T-helper 17 cell (primary cell): ENCODE data around the gene MTMR11. TPM values are rescaled to one million over a fixed set of nuclear protein-coding genes. Genes with fewer than 3 reads are reported as not detected.

Experiments used
- ATAC-seq: fragments of 150-1000 bp; cut with Tn5 transposase; 2 replicates; pipeline ENCODE4 v1.10.0; 2021; ENCODE audit warnings: mild to moderate bottlenecking, moderate library complexity
- DNase-seq, 3 donors: peaks; one replicate each; pipeline versions ENCODE4 v3.0.0 to v3.0.0-alpha.2; 2020 to 2021
- H3K9me3 ChIP-seq: one replicate; pipeline ENCODE4 v1.7.0; 2013; ENCODE audit warnings: low read length, mild to moderate bottlenecking; ENCODE audit not compliant: control insufficient read depth, poor library complexity, severe bottlenecking
- H3K27ac Mint-ChIP-seq: one replicate; pipeline ENCODE4 v1.8.0; 2022; ENCODE audit warnings: mild to moderate bottlenecking, moderate library complexity, mixed read lengths
- H3K27me3 Mint-ChIP-seq: one replicate; pipeline ENCODE4 v1.8.0; 2022; ENCODE audit warnings: mixed read lengths
- H3K36me3 Mint-ChIP-seq: one replicate; pipeline ENCODE4 v1.8.0; 2022; ENCODE audit warnings: low read depth, mixed read lengths
- H3K4me1 Mint-ChIP-seq: one replicate; pipeline ENCODE4 v1.8.0; 2022; ENCODE audit warnings: mild to moderate bottlenecking, mixed read lengths
- H3K4me3 Mint-ChIP-seq: one replicate; pipeline ENCODE4 v1.8.0; 2022; ENCODE audit warnings: mild to moderate bottlenecking, moderate library complexity, mixed read lengths
- total RNA-seq, 4 donors: library from RNA in 2 of 4; stranded (reverse) in 2 of 4; gene quantifications; one replicate each; pipeline ENCODE4 v1.2.3 and lab custom pipeline; 2022 to 2026

MTMR11 gene
- total RNA-seq, 2 donors from 2014 or later, result 0.35 to 0.73 TPM

GRCh38 chr1:149884433-149885338 lies 52.0 kb downstream of the MTMR11 start:
- H3K27me3 Mint-ChIP-seq, result no peaks in the 10 kb centered on the region
- H3K4me3 Mint-ChIP-seq, result no peak overlapping the region
- no peaks in the 10 kb centered on the region for H3K36me3 Mint-ChIP-seq
- peaks cover 15% of the 10 kb centered on the region for H3K4me1 Mint-ChIP-seq
- DNase-seq, result no peak
- no peak overlapping the region for H3K27ac Mint-ChIP-seq
- no peak for ATAC-seq
- no peaks in the 10 kb centered on the region for H3K9me3 ChIP-seq

- no peaks in the 10 kb centered on the region for H3K9me3 ChIP-seq
- Mint-ChIP-seq H3K27me3 (no peaks in the 10 kb centered on the region), H3K27ac (peak overlapping the region; percentile 27), H3K4me3 (no peak overlapping the region), H3K36me3 (no peaks in the 10 kb centered on the region), H3K4me1 (peaks cover 23% of the 10 kb centered on the region)
- ATAC-seq (no peak), DNase-seq (no peak)
Measured at GRCh38 chr1:149883598-149884247, 53.0 kb downstream of the MTMR11 start.

DNA sequence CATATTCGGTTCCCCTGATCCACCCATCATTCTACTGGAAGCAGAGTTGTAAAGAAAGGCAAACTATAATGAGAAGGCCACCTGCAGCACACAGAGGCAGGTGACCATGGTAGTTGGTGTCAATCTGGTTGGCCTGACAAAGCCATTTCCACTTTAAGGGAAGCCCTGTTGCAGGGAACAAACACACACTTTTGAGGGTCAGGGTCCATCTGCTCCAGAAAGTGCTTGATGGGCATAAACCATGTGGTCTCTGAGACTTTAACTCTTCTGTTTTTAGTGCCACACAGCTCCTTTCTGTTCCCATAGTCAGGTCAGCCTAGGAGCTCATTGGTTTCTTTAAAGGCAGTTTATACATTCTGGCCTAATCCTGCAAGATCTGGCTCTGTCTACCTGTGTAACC lies 54.8 kb downstream of the MTMR11 start:
- Mint-ChIP-seq H3K4me3 (no peak overlapping the region), H3K4me1 (peaks cover 25% of the 10 kb centered on the region), H3K27ac (no peak overlapping the region), H3K27me3 (no peaks in the 10 kb centered on the region), H3K36me3 (no peaks in the 10 kb centered on the region)
- DNase-seq, result no peak
- no peaks in the 10 kb centered on the region for H3K9me3 ChIP-seq
- ATAC-seq, result no peak

DNA sequence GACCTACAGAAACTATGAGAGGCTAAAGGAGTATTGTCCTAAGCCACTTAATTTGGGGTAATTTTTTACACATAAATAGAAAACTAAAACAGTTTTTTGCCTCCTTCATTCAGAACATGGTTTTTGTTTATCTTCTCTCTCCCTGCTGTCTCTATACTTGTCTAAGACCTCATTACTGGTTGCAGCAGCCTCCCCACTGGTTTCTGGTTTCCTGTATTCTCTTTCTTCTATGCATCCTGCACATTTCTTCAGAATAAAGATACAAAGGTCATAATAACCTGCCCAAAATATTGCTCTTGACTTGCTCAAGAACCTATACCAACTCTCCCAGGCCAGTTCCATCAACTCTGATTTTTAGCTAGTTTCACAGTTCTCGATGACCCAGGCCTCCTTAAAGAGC lies 57.1 kb downstream of the MTMR11 start:
- H3K27me3 Mint-ChIP-seq, result no peaks in the 10 kb centered on the region
- no peaks in the 10 kb centered on the region for H3K9me3 ChIP-seq
- H3K27ac Mint-ChIP-seq, result peak overlapping the region; percentile 82
- H3K4me1 Mint-ChIP-seq, result peaks cover 25% of the 10 kb centered on the region
- no peaks in the 10 kb centered on the region for H3K36me3 Mint-ChIP-seq
- ATAC-seq (peak; percentile 89), DNase-seq (no peak)
- peak overlapping the region; percentile 82 for H3K4me3 Mint-ChIP-seq

Other genes with a start within 250 kb of the MTMR11 start
- gene FCGR1A, start 154.2 kb downstream of the MTMR11 start, total RNA-seq, result under 1 TPM in 1 of 2 donors, not detected in 1; 0.30 TPM
- gene BOLA1, start 37.3 kb downstream of the MTMR11 start, total RNA-seq, result 1 to 10 TPM; 5.3 to 7.2 TPM
- 1 to 10 TPM; 4.6 to 4.7 TPM for gene SV2A, start 19.0 kb downstream of the MTMR11 start, total RNA-seq
- gene SF3B4, start 9.1 kb downstream of the MTMR11 start, total RNA-seq, result 10 to 100 TPM; 47.2 to 53.2 TPM
- gene OTUD7B, start 73.8 kb upstream of the MTMR11 start, total RNA-seq, result 10 to 100 TPM in 1 of 2 donors, 1 to 10 TPM in 1; 5.9 to 10.5 TPM
- 10 to 100 TPM; 17.5 to 18.4 TPM for gene VPS45, start 130.9 kb upstream of the MTMR11 start, total RNA-seq
- 100 to 1,000 TPM in 1 of 2 donors, 10 to 100 TPM in 1; 71.4 to 124 TPM for gene PLEKHO1, start 213.0 kb upstream of the MTMR11 start, total RNA-seq